Neural progenitor cell (in vitro differentiated cells): ENCODE data around the gene GPHN. TPM values are rescaled to one million over a fixed set of nuclear protein-coding genes. Genes with fewer than 3 reads are reported as not detected.

Source experiments
- DNase-seq: peaks from one replicate; pipeline ENCODE4 v3.0.0-alpha.2; 2016; ENCODE audit warnings: low spot score
- H2AFZ ChIP-seq: fragments of 200-600 bp; sonication (generic); replicated peaks from 2 replicates; pipeline ENCODE4 v1.6.1; 2016; ENCODE audit warnings: antibody characterized with exemption
- H3F3A ChIP-seq: fragments of 200-600 bp; sonication (generic); 2 replicates; pipeline ENCODE4 v1.6.1; 2016; ENCODE audit warnings: antibody characterized with exemption, low read depth
- H3K27ac ChIP-seq: fragments of 200-600 bp; sonication (generic); 2 replicates; pipeline ENCODE4 v1.5.1; 2016; ENCODE audit warnings: mild to moderate bottlenecking
- H3K27me3 ChIP-seq: fragments of 200-600 bp; sonication (generic); 2 replicates; pipeline ENCODE4 v1.6.1; 2016; ENCODE audit warnings: mild to moderate bottlenecking, moderate library complexity
- H3K36me3 ChIP-seq: fragments of 200-600 bp; sonication (generic); 2 replicates; pipeline ENCODE4 v1.5.1; 2016
- H3K4me1 ChIP-seq: fragments of 200-600 bp; sonication (generic); 2 replicates; pipeline ENCODE4 v1.6.1; 2016; ENCODE audit warnings: mixed run types
- H3K4me2 ChIP-seq: fragments of 200-600 bp; sonication (generic); 2 replicates; pipeline ENCODE4 v1.6.1; 2016
- H3K4me3 ChIP-seq: fragments of 200-600 bp; sonication (generic); 2 replicates; pipeline ENCODE4 v1.5.1; 2016
- H3K79me2 ChIP-seq: fragments of 200-600 bp; sonication (generic); 2 replicates; pipeline ENCODE4 v1.6.1; 2016; ENCODE audit warnings: low read depth
- H3K9ac ChIP-seq: fragments of 200-600 bp; sonication (generic); 2 replicates; pipeline ENCODE4 v1.6.1; 2016
- H3K9me3 ChIP-seq: fragments of 200-600 bp; sonication (generic); 2 replicates; pipeline ENCODE4 v1.5.1; 2016; ENCODE audit warnings: low read depth
- H4K20me1 ChIP-seq: fragments of 200-600 bp; sonication (generic); 2 replicates; pipeline ENCODE4 v1.6.1; 2016; ENCODE audit warnings: low read depth
- H3K27ac Mint-ChIP-seq: 3 replicates; pipeline ENCODE4 v1.8.0; 2021; ENCODE audit warnings: mixed read lengths
- H3K27me3 Mint-ChIP-seq: 2 replicates; pipeline ENCODE4 v1.8.0; 2022; ENCODE audit warnings: low read depth, mild to moderate bottlenecking, inconsistent platforms, moderate library complexity, mixed read lengths; ENCODE audit not compliant: insufficient read depth
- H3K36me3 Mint-ChIP-seq: 3 replicates; pipeline ENCODE4 v1.8.0; 2021; ENCODE audit warnings: mixed read lengths
- H3K4me1 Mint-ChIP-seq: 3 replicates; pipeline ENCODE4 v1.8.0; 2021; ENCODE audit warnings: mixed read lengths
- H3K4me3 Mint-ChIP-seq: 3 replicates; pipeline ENCODE4 v1.8.0; 2021; ENCODE audit warnings: mild to moderate bottlenecking, moderate library complexity, mixed read lengths
- H3K9me3 Mint-ChIP-seq: 3 replicates; pipeline ENCODE4 v1.8.0; 2020; ENCODE audit warnings: mixed read lengths
- EZH2 ChIP-seq: fragments of 200-600 bp; sonication (generic); IDR thresholded peaks from 2 replicates; pipeline ENCODE4 v1.6.1; 2017; ENCODE audit warnings: antibody characterized with exemption, mild to moderate bottlenecking, moderate library complexity
- EZH2phosphoT487 ChIP-seq: fragments of 200-600 bp; sonication (generic); IDR thresholded peaks from 2 replicates; pipeline ENCODE4 v1.6.1; 2017; ENCODE audit warnings: antibody characterized with exemption
- total RNA-seq: library from RNA; depleted of rRNA; stranded (reverse); fragments of >200 nt; gene quantifications from 2 replicates; pipeline ENCODE4 v1.2.3, GENCODE V29; 2015; ENCODE audit warnings: low replicate concordance
- TF ChIP-seq, protein P1 (sequence below): fragments of 200-600 bp; sonication (generic); IDR thresholded peaks from 2 replicates; pipeline ENCODE4 v1.5.1; 2017; ENCODE audit warnings: antibody characterized with exemption, mild to moderate bottlenecking

The GPHN gene
- total RNA-seq, 1 donor from 2014 or later, result 42.9 TPM

DNA sequence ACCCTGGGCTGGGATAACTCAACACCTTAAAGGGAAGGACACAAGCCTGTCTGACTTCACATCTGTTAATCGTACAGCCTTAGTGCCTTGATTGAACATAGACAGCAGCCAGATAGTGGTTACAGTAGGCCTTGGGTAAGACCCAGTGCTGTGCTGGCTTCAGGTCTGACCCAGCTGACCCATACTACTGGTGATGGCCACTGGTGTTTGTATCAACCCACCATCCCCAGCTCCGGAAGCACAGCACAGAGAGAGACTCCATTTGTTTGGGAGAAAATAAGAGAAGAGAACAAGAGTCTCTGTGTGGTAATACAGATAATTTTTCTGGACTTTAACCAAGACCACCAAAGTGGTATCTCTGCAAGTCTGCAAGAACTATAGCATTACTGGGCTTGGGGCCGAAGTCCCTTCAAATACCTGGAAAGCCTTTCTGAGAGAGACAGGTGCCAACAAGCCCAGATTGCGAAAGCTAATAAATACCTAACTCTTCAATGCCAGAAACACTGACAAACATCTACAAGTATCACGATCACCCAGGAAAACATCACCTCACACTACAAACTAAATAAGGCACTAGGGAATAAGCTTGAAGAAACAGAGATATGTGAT is 351.2 kb downstream of the GPHN start:
- no peak overlapping the region for H3K4me3 ChIP-seq
- no peaks in the 10 kb centered on the region for H3K4me1 ChIP-seq
- Mint-ChIP-seq H3K36me3 (peaks cover 1% of the 10 kb centered on the region), H3K9me3 (peaks cover 11% of the 10 kb centered on the region), H3K27me3 (no peaks in the 10 kb centered on the region), H3K4me3 (no peak overlapping the region), H3K27ac (no peak overlapping the region), H3K4me1 (no peaks in the 10 kb centered on the region)
- no peak overlapping the region for H2AFZ ChIP-seq
- H3K36me3 ChIP-seq, result no peaks in the 10 kb centered on the region
- no peaks in the 10 kb centered on the region for H3K79me2 ChIP-seq
- no peaks in the 10 kb centered on the region for H3K27me3 ChIP-seq
- H3K9me3 ChIP-seq, result no peaks in the 10 kb centered on the region
- TF ChIP-seq EZH2phosphoT487, result no peak
- TF ChIP-seq EZH2, result no peak
- TF ChIP-seq, protein P1, sequence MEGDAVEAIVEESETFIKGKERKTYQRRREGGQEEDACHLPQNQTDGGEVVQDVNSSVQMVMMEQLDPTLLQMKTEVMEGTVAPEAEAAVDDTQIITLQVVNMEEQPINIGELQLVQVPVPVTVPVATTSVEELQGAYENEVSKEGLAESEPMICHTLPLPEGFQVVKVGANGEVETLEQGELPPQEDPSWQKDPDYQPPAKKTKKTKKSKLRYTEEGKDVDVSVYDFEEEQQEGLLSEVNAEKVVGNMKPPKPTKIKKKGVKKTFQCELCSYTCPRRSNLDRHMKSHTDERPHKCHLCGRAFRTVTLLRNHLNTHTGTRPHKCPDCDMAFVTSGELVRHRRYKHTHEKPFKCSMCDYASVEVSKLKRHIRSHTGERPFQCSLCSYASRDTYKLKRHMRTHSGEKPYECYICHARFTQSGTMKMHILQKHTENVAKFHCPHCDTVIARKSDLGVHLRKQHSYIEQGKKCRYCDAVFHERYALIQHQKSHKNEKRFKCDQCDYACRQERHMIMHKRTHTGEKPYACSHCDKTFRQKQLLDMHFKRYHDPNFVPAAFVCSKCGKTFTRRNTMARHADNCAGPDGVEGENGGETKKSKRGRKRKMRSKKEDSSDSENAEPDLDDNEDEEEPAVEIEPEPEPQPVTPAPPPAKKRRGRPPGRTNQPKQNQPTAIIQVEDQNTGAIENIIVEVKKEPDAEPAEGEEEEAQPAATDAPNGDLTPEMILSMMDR, result no peak
- H3K9ac ChIP-seq, result no peak overlapping the region
- DNase-seq, result no peak
- no peaks in the 10 kb centered on the region for H4K20me1 ChIP-seq
- H3F3A ChIP-seq, result no peaks in the 10 kb centered on the region
- H3K4me2 ChIP-seq, result no peak overlapping the region
- no peak overlapping the region for H3K27ac ChIP-seq

DNA sequence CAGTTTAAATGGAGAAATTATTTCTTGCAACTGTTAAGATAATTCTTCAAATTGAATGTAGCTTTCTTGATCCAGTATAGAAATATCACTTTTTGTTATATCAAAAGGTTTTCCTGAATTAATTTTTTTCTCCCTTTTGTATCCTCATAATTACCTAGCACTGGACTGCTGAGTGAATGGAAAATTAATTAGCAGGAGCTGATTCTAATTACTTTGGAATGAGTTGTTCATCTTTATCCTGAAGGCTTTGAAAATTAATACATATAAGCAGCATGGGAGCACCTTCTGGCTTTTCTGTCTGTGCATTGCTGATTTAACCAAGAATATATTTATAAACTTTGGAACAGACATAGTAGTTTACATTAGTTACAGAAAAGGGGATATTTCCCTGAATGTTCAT is 373.6 kb downstream of the GPHN start:
- H3K79me2 ChIP-seq, result no peaks in the 10 kb centered on the region
- no peak overlapping the region for H2AFZ ChIP-seq
- H3K4me2 ChIP-seq, result no peak overlapping the region
- no peaks in the 10 kb centered on the region for H3K36me3 ChIP-seq
- H3K4me3 ChIP-seq, result no peak overlapping the region
- H3K9me3 Mint-ChIP-seq, result peaks cover 11% of the 10 kb centered on the region
- DNase-seq, result no peak
- no peaks in the 10 kb centered on the region for H3K27me3 ChIP-seq
- no peaks in the 10 kb centered on the region for H3F3A ChIP-seq
- no peaks in the 10 kb centered on the region for H3K4me1 ChIP-seq
- TF ChIP-seq EZH2 (no peak), EZH2phosphoT487 (no peak)
- TF ChIP-seq, protein P1, result no peak
- no peaks in the 10 kb centered on the region for H3K4me1 Mint-ChIP-seq
- no peaks in the 10 kb centered on the region for H3K27me3 Mint-ChIP-seq
- no peaks in the 10 kb centered on the region for H3K9me3 ChIP-seq
- H3K4me3 Mint-ChIP-seq, result no peak overlapping the region
- H3K9ac ChIP-seq, result no peak overlapping the region
- H3K27ac ChIP-seq, result no peak overlapping the region
- H3K27ac Mint-ChIP-seq, result no peak overlapping the region
- peaks cover 2% of the 10 kb centered on the region for H3K36me3 Mint-ChIP-seq
- no peaks in the 10 kb centered on the region for H4K20me1 ChIP-seq

DNA sequence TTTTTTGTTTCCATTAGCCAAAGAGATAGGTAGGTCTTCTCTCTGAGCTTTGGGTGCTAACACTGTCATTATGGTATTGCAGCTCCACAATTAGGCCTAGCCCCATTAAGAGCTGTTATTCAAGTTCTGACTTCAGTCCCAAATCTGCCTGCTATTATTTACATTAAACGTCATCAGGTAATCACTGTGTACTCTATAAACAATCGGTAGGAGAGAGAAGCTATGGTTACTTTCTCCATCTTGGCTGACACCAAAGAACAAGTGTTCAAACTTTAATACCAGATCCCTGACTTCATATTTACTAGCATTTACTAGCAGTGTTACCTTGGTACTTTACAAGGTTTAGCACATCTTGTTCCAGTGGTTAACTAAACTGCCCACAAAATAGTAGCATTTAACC is 376.2 kb downstream of the GPHN start:
- Mint-ChIP-seq H3K9me3 (peaks cover 6% of the 10 kb centered on the region), H3K4me3 (no peak overlapping the region), H3K4me1 (no peaks in the 10 kb centered on the region), H3K36me3 (no peaks in the 10 kb centered on the region), H3K27ac (no peak overlapping the region), H3K27me3 (no peaks in the 10 kb centered on the region)
- no peak overlapping the region for H3K4me2 ChIP-seq
- H3K4me1 ChIP-seq, result no peaks in the 10 kb centered on the region
- no peaks in the 10 kb centered on the region for H4K20me1 ChIP-seq
- no peak overlapping the region for H3K27ac ChIP-seq
- no peaks in the 10 kb centered on the region for H3K27me3 ChIP-seq
- H2AFZ ChIP-seq, result no peak overlapping the region
- H3K79me2 ChIP-seq, result no peaks in the 10 kb centered on the region
- H3K9me3 ChIP-seq, result no peaks in the 10 kb centered on the region
- no peak overlapping the region for H3K9ac ChIP-seq
- H3K36me3 ChIP-seq, result no peaks in the 10 kb centered on the region
- TF ChIP-seq EZH2phosphoT487 (no peak), EZH2 (no peak)
- TF ChIP-seq, protein P1, result no peak
- no peaks in the 10 kb centered on the region for H3F3A ChIP-seq
- DNase-seq, result no peak
- H3K4me3 ChIP-seq, result no peak overlapping the region
